Amniotic stem cell (primary cell): Measurements from ENCODE around the gene SSH2.

ENCODE experiments used
- DNase-seq: peaks from one replicate; lab custom pipeline; 2025; lab: John Stamatoyannopoulos, UW

Gene SSH2

GRCh38 chr17:29589524-29590410, 340.3 kb downstream of the SSH2 start, which contains the start of gene GIT1:
Gene GIT1, minus strand, starts transcription at chr17:29589648. Its CDS starts 270 bp downstream, at chr17:29589378.
- peak; percentile 76 for DNase-seq

DNA sequence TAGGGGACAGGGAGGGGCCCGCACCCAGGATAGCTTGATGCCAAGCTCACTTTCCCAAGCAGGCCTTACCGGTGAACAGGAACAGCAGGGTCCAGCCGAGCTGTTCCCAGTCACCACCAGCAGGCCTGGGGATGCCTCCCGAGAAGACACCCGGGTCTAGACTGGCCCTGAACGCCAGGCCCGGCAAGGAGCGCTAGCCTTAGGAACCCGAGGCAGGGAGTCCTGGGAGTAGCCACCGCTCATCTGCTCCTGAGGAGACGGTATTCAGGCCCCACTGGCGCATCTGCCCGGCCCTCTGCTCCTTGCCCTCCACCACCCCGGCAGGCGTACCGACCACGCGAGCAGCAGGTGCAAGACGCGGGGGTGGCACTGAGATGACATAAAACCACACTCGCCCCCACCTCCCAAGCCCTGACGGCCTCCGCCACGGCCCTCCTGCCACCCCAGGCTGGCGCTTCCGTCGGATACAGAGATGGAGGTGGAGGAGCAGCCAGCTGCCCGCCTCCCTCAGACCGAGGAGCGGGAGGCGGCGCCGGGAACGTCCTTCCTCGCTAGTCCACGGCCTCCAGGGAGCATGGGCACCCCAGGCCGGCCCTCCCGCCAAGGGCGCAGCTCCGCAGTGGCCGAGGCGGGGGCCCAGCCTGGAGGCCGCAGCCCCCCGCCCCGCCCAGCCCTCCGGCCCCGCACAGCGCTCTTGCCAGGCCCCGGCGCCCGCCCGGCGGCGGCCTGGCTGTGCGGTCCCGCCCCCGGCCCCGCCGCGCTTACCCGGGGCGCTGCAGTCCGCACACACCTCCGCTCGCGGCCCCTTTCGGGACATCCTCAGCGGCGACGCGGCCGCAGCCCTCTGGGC, 341.2 kb downstream of the SSH2 start:
- DNase-seq = no peak

DNA sequence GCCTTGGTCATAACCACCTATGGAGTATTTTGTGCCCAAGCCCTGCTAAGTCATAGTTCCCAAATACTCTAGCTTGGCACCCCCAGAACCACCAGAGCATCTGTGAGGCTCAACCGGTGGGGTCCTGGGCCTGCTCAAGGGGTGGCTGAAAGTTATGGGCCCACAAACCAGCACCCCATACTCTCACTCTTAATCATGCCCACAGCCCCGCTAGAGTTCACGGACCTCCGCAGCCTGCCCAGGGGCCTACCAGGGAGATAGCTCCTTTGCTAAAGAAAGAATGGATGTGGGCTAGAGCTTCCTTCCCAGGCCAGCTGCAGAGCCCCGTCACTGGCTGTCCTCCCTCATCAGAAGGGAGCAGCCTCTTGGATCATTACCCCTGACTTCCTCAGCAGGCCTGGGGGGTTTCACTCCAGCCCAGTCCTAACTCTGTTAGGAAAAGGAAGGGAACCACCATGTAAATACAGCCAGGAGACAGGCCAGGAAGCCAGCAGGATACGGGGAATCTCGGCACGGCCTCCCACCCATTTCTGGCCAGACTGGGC, 341.9 kb downstream of the SSH2 start:
- no peak for DNase-seq

DNA sequence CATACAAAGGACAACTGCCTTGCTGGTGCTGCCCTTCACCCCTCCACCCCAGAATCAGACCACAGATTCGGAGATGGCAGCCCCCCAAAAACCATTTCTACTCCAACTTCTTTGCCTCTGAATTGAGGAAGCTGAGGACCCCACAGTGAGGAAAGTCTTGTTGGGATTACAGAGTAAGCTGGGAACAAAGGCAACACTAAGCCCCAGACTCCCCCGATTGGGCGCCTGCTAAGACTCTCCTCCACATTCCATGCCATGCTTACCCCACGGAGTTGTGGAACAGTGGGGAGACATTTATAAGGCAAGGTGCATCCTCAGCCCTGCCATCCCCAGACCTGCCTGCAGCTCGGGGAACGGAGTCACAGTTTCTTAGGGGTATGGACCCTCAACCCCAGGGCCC, 342.4 kb downstream of the SSH2 start:
- DNase-seq = no peak

GRCh38 chr17:29586676-29587469, 343.2 kb downstream of the SSH2 start:
- DNase-seq = no peak

GRCh38 chr17:29585080-29585751, 344.8 kb downstream of the SSH2 start:
- no peak for DNase-seq

DNA sequence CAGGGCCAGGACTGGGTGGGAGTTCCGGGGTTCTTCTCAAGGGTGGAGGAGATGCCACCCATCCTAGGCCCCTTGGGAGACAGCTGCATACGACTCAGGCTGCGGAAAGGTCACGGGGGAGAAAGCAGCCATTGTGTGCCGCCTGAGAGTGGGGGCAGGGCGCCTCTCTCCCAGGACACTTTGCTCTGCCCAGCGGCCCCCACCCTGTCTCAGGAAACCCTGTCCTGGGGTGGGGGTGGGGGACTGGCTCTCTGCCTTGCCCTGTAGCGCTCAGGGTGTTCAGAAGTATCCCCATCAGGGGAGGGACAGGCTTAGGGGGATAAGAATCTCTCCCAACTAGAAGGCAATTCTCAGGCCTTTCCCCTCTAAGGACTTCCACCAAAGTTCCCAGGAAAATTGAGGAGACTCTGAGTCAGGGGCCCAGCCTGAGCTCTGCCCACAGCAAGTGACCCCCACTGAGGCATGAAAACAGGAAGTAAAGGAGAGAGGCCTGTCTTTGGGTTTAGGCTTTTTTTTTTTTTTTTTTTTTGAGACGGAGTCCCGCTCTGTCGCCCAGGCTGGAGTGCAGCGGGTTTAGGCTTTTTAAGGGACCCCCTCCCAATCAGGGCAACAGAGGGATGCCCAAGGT, 345.5 kb downstream of the SSH2 start:
- no peak for DNase-seq

- no peak for DNase-seq
Observed at GRCh38 chr17:29583324-29584248, 346.4 kb downstream of the SSH2 start.

DNA sequence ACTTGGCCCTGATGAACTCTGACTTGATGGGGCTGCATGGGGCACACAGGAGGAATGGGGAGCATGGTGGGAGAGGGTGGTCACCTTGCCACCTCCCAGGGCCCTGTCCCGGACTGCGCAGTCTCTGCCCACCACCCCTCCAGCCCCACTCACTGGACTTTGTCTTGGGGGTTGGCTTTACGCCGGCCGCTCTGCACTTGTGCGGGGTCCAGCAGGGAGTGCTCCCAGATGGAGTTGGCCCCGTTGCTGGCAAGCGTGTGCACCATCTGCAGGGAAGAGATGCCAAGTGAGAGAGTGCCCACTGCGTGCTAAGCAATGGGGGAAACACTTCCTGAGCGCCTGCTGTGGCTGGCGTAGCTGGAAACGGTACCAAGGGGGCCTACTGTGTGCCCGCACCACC, 347.3 kb downstream of the SSH2 start:
- DNase-seq = no peak

DNA sequence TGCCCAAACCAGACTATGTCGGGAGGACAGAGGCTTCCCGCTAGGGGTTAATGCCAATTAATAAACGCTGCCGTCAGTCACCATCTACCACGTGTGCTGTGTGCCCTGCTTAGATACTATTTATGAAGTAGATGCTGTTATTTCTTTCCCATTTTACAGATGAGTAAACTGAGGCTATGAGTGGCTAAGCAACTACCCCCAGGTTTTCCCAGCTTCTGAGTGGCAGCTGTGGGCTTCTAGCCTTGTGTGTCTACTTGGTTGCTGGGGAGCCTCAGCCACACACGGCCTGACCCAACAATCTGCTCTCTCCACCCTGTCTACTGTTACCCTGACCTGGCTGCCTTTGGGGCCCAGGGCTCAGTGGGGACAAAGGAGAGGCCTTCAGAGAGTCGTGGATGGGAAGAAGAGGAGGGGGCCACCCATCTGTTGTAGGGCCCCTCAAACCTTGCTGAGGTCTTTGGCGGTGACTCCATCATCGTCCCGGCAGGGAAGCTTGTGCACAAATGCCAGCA, 347.7 kb downstream of the SSH2 start:
- DNase-seq = no peak

DNA sequence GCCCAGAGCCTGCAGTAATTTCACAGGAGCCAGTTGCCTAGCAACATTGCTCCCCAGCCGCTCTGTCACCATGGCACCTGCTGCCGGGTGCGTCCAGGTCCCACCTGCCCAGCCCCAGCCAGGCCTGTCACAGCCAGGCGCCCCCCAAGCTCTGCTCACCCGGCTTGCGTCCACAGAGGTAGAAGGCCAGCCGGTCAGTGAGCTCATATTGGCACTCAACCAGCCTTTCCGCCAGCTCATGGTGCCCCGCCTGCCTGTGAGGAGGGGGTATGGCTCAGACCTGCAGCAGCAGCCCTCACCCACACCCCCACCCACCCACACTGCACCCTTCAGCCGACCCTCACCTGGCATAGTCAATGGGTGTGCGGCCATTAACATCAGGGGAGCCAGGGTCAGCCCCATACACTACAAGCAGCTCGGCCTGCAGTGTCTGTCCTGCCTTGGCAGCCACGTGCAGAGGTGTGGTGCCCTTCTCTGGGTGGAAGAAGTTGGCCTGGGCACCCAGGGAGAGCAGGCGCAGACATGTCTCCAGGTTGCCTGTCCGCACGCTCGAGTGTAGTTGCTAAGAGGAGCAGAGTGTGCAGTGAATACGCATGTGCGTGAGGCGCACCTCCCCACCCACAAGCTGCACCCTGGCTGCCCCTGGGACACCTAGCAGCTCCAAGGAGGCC, 348.3 kb downstream of the SSH2 start:
- no peak for DNase-seq

DNA sequence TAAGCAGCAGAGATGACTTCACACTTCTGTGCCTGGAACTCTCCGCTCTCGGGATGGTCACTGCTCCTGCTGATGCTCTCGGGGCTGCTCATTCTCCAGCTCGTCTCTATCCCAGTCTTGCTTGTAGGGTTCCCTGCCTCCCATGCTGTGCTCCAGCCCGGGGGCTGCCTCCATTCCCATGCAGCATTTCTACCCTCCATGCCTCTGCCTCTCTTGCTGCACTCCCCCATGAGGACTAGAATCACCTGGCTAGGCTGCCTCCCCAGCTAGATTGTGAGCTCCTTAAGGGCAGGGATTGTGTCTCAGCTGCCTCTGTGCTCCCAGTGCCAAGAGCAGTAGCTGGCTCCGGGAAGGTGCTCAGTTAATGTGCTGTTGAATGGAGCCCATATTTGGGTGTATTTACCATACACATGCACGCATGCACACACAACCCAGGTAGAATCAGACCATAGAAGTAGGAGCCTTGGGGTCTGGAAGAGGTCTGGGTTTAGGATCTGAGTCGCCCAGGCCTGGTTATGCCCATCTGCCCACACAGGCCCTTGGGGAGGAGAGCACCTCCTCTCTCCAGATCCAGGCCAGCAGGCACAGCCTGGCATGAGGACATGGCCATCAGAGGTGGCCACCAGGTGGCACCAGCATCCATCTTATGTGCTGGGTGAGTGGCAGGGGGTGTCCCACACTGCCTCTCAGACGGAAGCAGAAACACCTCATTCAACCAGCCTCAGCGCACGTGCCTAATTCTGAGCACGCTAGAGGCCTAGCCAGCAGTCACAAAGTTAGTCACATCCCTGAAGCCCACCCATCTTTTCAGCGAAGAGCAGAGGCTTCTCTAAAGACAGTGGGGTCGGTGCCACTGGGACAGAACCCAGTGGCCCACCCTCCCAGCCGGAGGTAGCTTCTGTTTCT, 349.9 kb downstream of the SSH2 start:
- no peak for DNase-seq

- no peak for DNase-seq
Observed at GRCh38 chr17:29578626-29579485, 351.2 kb downstream of the SSH2 start.

- no peak for DNase-seq
Observed at GRCh38 chr17:29577385-29578211, 352.4 kb downstream of the SSH2 start.

DNA sequence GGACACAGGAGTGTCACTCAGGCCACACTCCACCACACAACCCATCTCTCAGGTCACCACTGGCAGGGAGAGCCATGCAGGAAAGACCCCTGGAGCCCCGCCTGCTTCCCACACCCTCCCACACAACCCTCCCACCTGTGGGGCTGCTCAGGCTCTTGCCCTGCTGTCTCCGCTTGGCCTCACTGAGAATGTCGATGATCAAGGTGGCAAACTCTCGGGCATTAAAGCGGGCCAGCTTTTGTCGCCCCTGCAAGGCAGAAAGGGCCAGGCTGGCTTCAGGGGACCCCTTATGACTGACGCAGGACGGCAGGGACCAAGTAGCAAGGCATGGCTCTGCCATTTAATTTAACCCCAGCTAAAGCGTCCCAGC, 353.0 kb downstream of the SSH2 start:
- no peak for DNase-seq
